Non-pigmented ciliary epithelial cell (primary cell): Measurements from ENCODE around the gene ADRA2C.
"Not testable (repeated sequence)": the region's sequence is repeated elsewhere in the genome, so short reads cannot be mapped to it uniquely, and the experiment has no call there.

Source experiments
- DNase-seq: peaks from one replicate; pipeline ENCODE4 v3.0.0-alpha.2; 2010; ENCODE audit warnings: low read depth

Gene ADRA2C

GRCh38 chr4:3813151-3814052, 47.2 kb downstream of the ADRA2C start:
- DNase-seq: no peak

- no peak for DNase-seq
Measured at GRCh38 chr4:3814053-3814570, 47.9 kb downstream of the ADRA2C start.

GRCh38 chr4:3814838-3815237, 48.7 kb downstream of the ADRA2C start:
- not testable (repeated sequence) for DNase-seq

GRCh38 chr4:3816256-3816825, 50.2 kb downstream of the ADRA2C start:
- DNase-seq: no peak

- DNase-seq: no peak
Measured at GRCh38 chr4:3816983-3817960, 51.1 kb downstream of the ADRA2C start.
